ENCODE measurements around the gene TM4SF20. TPM values are rescaled to one million over a fixed set of nuclear protein-coding genes. Genes with fewer than 3 reads are reported as not detected.

The TM4SF20 gene
- total and polyA plus RNA-seq, 7 donors, result 1.5 to 8.4 (median 2.3) TPM; not detected in 4

GRCh38 chr2:227416701-227417100 is 37.6 kb upstream of the TM4SF20 start:
- no peaks in the 10 kb centered on the region for H3K9me3 ChIP-seq
- 87 to 88% methylated on average over 4 of the region's 4 CpGs for WGBS, 2 donors
- H3K4me3 ChIP-seq, result no peak overlapping the region
- no peaks in the 10 kb centered on the region for H3K27me3 ChIP-seq
- TF ChIP-seq CTCF (IDR thresholded peaks at IDR 0.05) (no peak), EP300 (IDR thresholded peaks at IDR 0.05) (no peak), POLR2A (IDR thresholded peaks at IDR 0.05) (no peak), POLR2AphosphoS5 (IDR thresholded peaks at IDR 0.05) (no peak)
- DNase-seq, result no peak
- H3K27ac ChIP-seq, result peak overlapping the region; percentile 46 to 65 (median 53)
- intact Hi-C loops (cut with DNase I), result no loop called here
- no peaks in the 10 kb centered on the region for H3K4me1 ChIP-seq
- H3K36me3 ChIP-seq, result no peaks in the 10 kb centered on the region

GRCh38 chr2:227415538-227416424 is 36.7 kb upstream of the TM4SF20 start:
- DNase-seq, result peak; percentile 69
- H3K4me3 ChIP-seq, result no peak overlapping the region
- no peaks in the 10 kb centered on the region for H3K36me3 ChIP-seq
- H3K27ac ChIP-seq, result peak overlapping the region; percentile 40 to 65 (median 52)
- TF ChIP-seq POLR2A (IDR thresholded peaks at IDR 0.05) (no peak), POLR2AphosphoS5 (IDR thresholded peaks at IDR 0.05) (peak in 1 of 4 donors; percentile 50)
- H3K27me3 ChIP-seq, result no peaks in the 10 kb centered on the region
- 54 to 79% methylated on average over 10 of the region's 10 CpGs for WGBS, 2 donors
- intact Hi-C loops (cut with DNase I), result no loop called here
- H3K9me3 ChIP-seq, result no peaks in the 10 kb centered on the region
- H3K4me1 ChIP-seq, result no peaks in the 10 kb centered on the region

- no peak overlapping the region for H3K27ac ChIP-seq
Measured at GRCh38 chr2:227414846-227415245, 35.7 kb upstream of the TM4SF20 start.

GRCh38 chr2:227413371-227413770 is 34.3 kb upstream of the TM4SF20 start:
- Histone ChIP-seq H3K27ac (no peak overlapping the region), H3K4me3 (no peak overlapping the region), H3K27me3 (no peaks in the 10 kb centered on the region), H3K9me3 (no peaks in the 10 kb centered on the region), H3K4me1 (no peaks in the 10 kb centered on the region), H3K36me3 (no peaks in the 10 kb centered on the region)
- no peak for DNase-seq
- 18 to 66% methylated on average over 8 of the region's 8 CpGs for WGBS, 2 donors
- no peak for TF ChIP-seq POLR2AphosphoS5 (IDR thresholded peaks at IDR 0.05)
- TF ChIP-seq EP300 (IDR thresholded peaks at IDR 0.05), result no peak
- no peak for TF ChIP-seq POLR2A (IDR thresholded peaks at IDR 0.05)
- TF ChIP-seq CTCF (IDR thresholded peaks at IDR 0.05), result no peak
- intact Hi-C loops (cut with DNase I), result no loop called here

More at GRCh38 chr2:227414846-227415245, 35.7 kb upstream of the TM4SF20 start:
- H3K27me3 ChIP-seq, result no peaks in the 10 kb centered on the region
- 89 to 95% methylated on average over 3 of the region's 3 CpGs for WGBS, 2 donors
- no peaks in the 10 kb centered on the region for H3K4me1 ChIP-seq
- H3K4me3 ChIP-seq, result no peak overlapping the region
- H3K9me3 ChIP-seq, result no peaks in the 10 kb centered on the region
- no peaks in the 10 kb centered on the region for H3K36me3 ChIP-seq
- intact Hi-C loops (cut with DNase I), result no loop called here
- TF ChIP-seq CTCF (IDR thresholded peaks at IDR 0.05) (no peak), EP300 (IDR thresholded peaks at IDR 0.05) (no peak), POLR2A (IDR thresholded peaks at IDR 0.05) (no peak), POLR2AphosphoS5 (IDR thresholded peaks at IDR 0.05) (no peak)
- DNase-seq, result no peak

- Histone ChIP-seq H3K27me3 (no peaks in the 10 kb centered on the region), H3K9me3 (no peaks in the 10 kb centered on the region), H3K4me3 (no peak overlapping the region), H3K4me1 (no peaks in the 10 kb centered on the region), H3K36me3 (no peaks in the 10 kb centered on the region), H3K27ac (no peak overlapping the region)
- intact Hi-C loops (cut with DNase I), result no loop called here
- no peak for DNase-seq
- TF ChIP-seq POLR2AphosphoS5 (IDR thresholded peaks at IDR 0.05), result no peak
- TF ChIP-seq POLR2A (IDR thresholded peaks at IDR 0.05), result no peak
- TF ChIP-seq EP300 (IDR thresholded peaks at IDR 0.05), result no peak
- no peak for TF ChIP-seq CTCF (IDR thresholded peaks at IDR 0.05)
- 22 to 70% methylated on average over 5 of the region's 5 CpGs for WGBS, 2 donors
Measured at GRCh38 chr2:227412877-227413276, 33.8 kb upstream of the TM4SF20 start.

Measured in sigmoid colon (tissue), 7 donors.